Endothelial cell of umbilical vein (primary cell): ENCODE data around the gene PXYLP1. TPM values are rescaled to one million over a fixed set of nuclear protein-coding genes. Genes with fewer than 3 reads are reported as not detected.

Source experiments
- BruUV-seq: library from RNA; stranded (reverse); fragments of 400-500 nt; replicated peaks from 2 replicates; lab custom pipeline; 2021; lab: Mats Ljungman, UMichigan
- CTCF ChIA-PET: fragments of 300-600, 350-600 bp; sonication (Branson Sonifier 250); formaldehyde crosslinking; loops from one replicate; lab custom pipeline; 2021; ENCODE audit warnings: antibody characterized with exemption, inconsistent platforms; lab: Charles Lee
- POLR2A ChIA-PET: fragments of 300-600, 350-600 bp; sonication (Branson Sonifier 250); formaldehyde crosslinking; loops from one replicate; lab custom pipeline; 2021; ENCODE audit warnings: antibody characterized with exemption, inconsistent platforms; lab: Charles Lee
- DNase-seq: peaks from one replicate; pipeline ENCODE4 v3.0.0-alpha.2; 2011; ENCODE audit warnings: low read depth, low spot score
- FAIRE-seq: peaks from 2 replicates; lab custom pipeline; 2011; peaks lifted over from hg19 to GRCh38; lab: Jason Lieb, UNC
- H2AFZ ChIP-seq: 2 replicates; pipeline ENCODE4 v1.6.0; 2012; ENCODE audit warnings: low read depth, low read length, control low read depth, inconsistent platforms
- H3K27ac ChIP-seq: 2 replicates; pipeline ENCODE4 v1.5.1; 2011; ENCODE audit warnings: low read depth, mild to moderate bottlenecking, control low read depth, low read length, moderate library complexity; ENCODE audit not compliant: insufficient read depth
- H3K27me3 ChIP-seq, 2 experiments: 2 replicates each; pipeline versions ENCODE4 v1.6.0 to v1.6.1; 2011; ENCODE audit warnings: low read length in 2 of 2, mixed read lengths in 1 of 2; ENCODE audit not compliant: control insufficient read depth in 2 of 2, insufficient read depth in 2 of 2
- H3K36me3 ChIP-seq, 2 experiments: 2 replicates in 1 of 2; 3 replicates in 1 of 2; pipeline ENCODE4 v1.5.1; 2011; ENCODE audit warnings: low read length in 2 of 2, mild to moderate bottlenecking in 1 of 2, moderate library complexity in 1 of 2; ENCODE audit not compliant: control insufficient read depth in 2 of 2, insufficient read depth in 2 of 2; ENCODE audit errors: extremely low read depth in 1 of 2
- H3K4me1 ChIP-seq: 3 replicates; pipeline ENCODE4 v1.5.1; 2011; ENCODE audit warnings: mild to moderate bottlenecking, low read length; ENCODE audit not compliant: control insufficient read depth, insufficient read depth; ENCODE audit errors: extremely low read depth
- H3K4me2 ChIP-seq: 2 replicates; pipeline ENCODE4 v1.6.1; 2011; ENCODE audit warnings: low read length, control low read depth, mixed read lengths; ENCODE audit not compliant: insufficient read depth
- H3K4me3 ChIP-seq, 3 experiments: fragments of 200-600 bp in 1 of 3; sonication (generic), shearing (Covaris generic) in 1 of 3; replicated peaks in 1 of 3; 2 replicates each; pipeline ENCODE4 v1.5.1; 2011 to 2016; ENCODE audit warnings: control low read depth in 3 of 3, low read length in 3 of 3, mild to moderate bottlenecking in 2 of 3, inconsistent platforms in 1 of 3, low read depth in 1 of 3, moderate library complexity in 1 of 3; ENCODE audit not compliant: insufficient read depth in 1 of 3
- H3K79me2 ChIP-seq: 2 replicates; pipeline ENCODE4 v1.6.0; 2012; ENCODE audit warnings: low read length, inconsistent platforms; ENCODE audit not compliant: control insufficient read depth, insufficient read depth
- H3K9ac ChIP-seq: replicated peaks from 2 replicates; pipeline ENCODE3; 2011; ENCODE audit warnings: low read length, control low read depth; ENCODE audit not compliant: insufficient read depth; ENCODE audit errors: extremely low read depth
- H3K9me1 ChIP-seq: replicated peaks from 3 replicates; pipeline ENCODE4 v1.6.0; 2011; ENCODE audit warnings: mild to moderate bottlenecking, low read length; ENCODE audit not compliant: control insufficient read depth, insufficient read depth; ENCODE audit errors: extremely low read depth
- H3K9me3 ChIP-seq: replicated peaks from 2 replicates; pipeline ENCODE4 v1.5.1; 2012; ENCODE audit warnings: low read length, inconsistent platforms; ENCODE audit not compliant: control insufficient read depth, insufficient read depth
- H4K20me1 ChIP-seq: replicated peaks from 2 replicates; pipeline ENCODE3; 2011; ENCODE audit warnings: mild to moderate bottlenecking, low read length; ENCODE audit not compliant: control insufficient read depth, insufficient read depth; ENCODE audit errors: extremely low read depth
- EZH2 ChIP-seq: IDR thresholded peaks from 2 replicates; pipeline ENCODE4 v1.6.1; 2012; ENCODE audit warnings: borderline replicate concordance, low read depth, mild to moderate bottlenecking, moderate library complexity, low read length, inconsistent platforms; ENCODE audit not compliant: severe bottlenecking
- FOS ChIP-seq: IDR thresholded peaks from 2 replicates; pipeline ENCODE4 v1.6.1; 2011; ENCODE audit warnings: mild to moderate bottlenecking, low read length, moderate library complexity, borderline replicate concordance; ENCODE audit not compliant: insufficient read depth
- GATA2 ChIP-seq: IDR thresholded peaks from 2 replicates; pipeline ENCODE4 v1.7.0; 2011; ENCODE audit warnings: low read depth, mild to moderate bottlenecking, moderate library complexity, mixed read lengths, low read length; ENCODE audit not compliant: insufficient read length, insufficient read depth
- JUN ChIP-seq: IDR thresholded peaks from 2 replicates; pipeline ENCODE4 v1.6.1; 2011; ENCODE audit warnings: borderline replicate concordance, low read depth; ENCODE audit not compliant: insufficient read length, insufficient read depth
- MYC ChIP-seq: IDR thresholded peaks from one replicate; pipeline ENCODE4 v1.6.1; 2011; ENCODE audit warnings: mild to moderate bottlenecking, low read depth, low read length
- POLR2A ChIP-seq: IDR thresholded peaks from 2 replicates; pipeline ENCODE4 v1.6.1; 2012; ENCODE audit warnings: low read depth, mild to moderate bottlenecking, control low read depth, low read length
- POLR2AphosphoS5 ChIP-seq: IDR thresholded peaks from 2 replicates; pipeline ENCODE4 v1.6.1; 2012; ENCODE audit warnings: low read depth, mild to moderate bottlenecking, control low read depth, low read length, moderate library complexity; ENCODE audit not compliant: insufficient read depth
- dilution Hi-C: fragments of 300-500 bp; cut with MboI; formaldehyde crosslinking; loops from one replicate; pipeline ENCODE4 v1.15.0; 2019; ENCODE audit warnings: low sequenced_read_pairs; ENCODE audit not compliant: extremely low pct_ligation_motif_present
- intact Hi-C: fragments of 100-400 bp; cut with micrococcal nuclease; formaldehyde crosslinking; loops from one replicate; pipeline ENCODE4 v1.10.0; 2022
- polyA plus RNA-seq, 4 experiments: library from polyadenylated mRNA; depleted of rRNA in 3 of 4; stranded (reverse) in 3 of 4; unstranded in 1 of 4; fragments of >200 nt; gene quantifications; 2 replicates each; pipeline versions ENCODE4 v1.2.1 to v1.2.3, GENCODE V29; 2011 to 2012; ENCODE audit warnings: missing spikeins in 1 of 4
- total RNA-seq: library from RNA; stranded (reverse); gene quantifications from 2 replicates; pipeline ENCODE4 v1.2.3, GENCODE V29; 2021
- TF ChIP-seq, protein P1 (sequence below): IDR thresholded peaks from 2 replicates; pipeline ENCODE4 v1.6.1; 2011; ENCODE audit not compliant: insufficient read depth, insufficient read length
- TF ChIP-seq, protein P2 (sequence below), 2 donors: IDR thresholded peaks; 1 replicate in 1 of 2; 2 replicates in 1 of 2; pipeline ENCODE4 v1.5.1; 2011; ENCODE audit warnings: low read length in 2 of 2, mild to moderate bottlenecking in 2 of 2, moderate library complexity in 2 of 2, control low read depth in 1 of 2, inconsistent platforms in 1 of 2, low read depth in 1 of 2; ENCODE audit not compliant: insufficient read depth in 1 of 2; ENCODE audit errors: extremely low read depth in 1 of 2

Gene PXYLP1
- total and polyA plus RNA-seq, 2 donors (not counting 3 experiments of a cell fraction or from before 2014, with no cell fraction given), result 0.84 to 1.7 TPM

DNA sequence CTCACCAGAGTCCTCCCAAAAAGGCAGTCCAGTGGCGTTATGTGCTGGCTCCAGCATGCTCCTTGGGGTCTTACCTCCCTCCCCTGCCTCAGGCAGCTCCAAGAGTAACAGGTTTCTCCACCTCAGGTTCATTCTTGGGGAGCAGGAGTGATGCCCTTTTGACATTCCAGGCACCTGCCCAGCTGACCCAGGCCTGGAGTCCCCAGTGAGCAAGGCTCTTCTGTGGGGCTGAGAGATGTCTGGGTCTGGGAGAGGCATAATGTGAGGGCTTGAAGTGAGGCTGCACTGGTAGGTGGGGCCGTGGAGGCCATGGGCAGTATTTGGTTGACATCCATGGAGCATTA is 15.3 kb downstream of the PXYLP1 start:
- Histone ChIP-seq H3K27ac (no peak overlapping the region), H3K27me3 (no peaks in the 10 kb centered on the region), H3K9ac (no peak overlapping the region), H3K9me3 (no peaks in the 10 kb centered on the region), H3K4me1 (no peaks in the 10 kb centered on the region), H4K20me1 (no peaks in the 10 kb centered on the region), H2AFZ (no peak overlapping the region), H3K4me2 (no peak overlapping the region), H3K9me1 (no peaks in the 10 kb centered on the region), H3K79me2 (no peaks in the 10 kb centered on the region), H3K4me3 (no peak overlapping the region), H3K36me3 (no peaks in the 10 kb centered on the region)
- ChIA-PET POLR2A (no interaction called here), CTCF (interaction anchor here (1.2 to 2.1 kb wide), 2 partner anchors 15 kb away, joined by 5 to 11 read pairs; partner anchors contain the start of gene PXYLP1)
- no peak for TF ChIP-seq POLR2AphosphoS5
- TF ChIP-seq, protein P1, sequence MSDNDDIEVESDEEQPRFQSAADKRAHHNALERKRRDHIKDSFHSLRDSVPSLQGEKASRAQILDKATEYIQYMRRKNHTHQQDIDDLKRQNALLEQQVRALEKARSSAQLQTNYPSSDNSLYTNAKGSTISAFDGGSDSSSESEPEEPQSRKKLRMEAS, result no peak
- TF ChIP-seq, protein P2, sequence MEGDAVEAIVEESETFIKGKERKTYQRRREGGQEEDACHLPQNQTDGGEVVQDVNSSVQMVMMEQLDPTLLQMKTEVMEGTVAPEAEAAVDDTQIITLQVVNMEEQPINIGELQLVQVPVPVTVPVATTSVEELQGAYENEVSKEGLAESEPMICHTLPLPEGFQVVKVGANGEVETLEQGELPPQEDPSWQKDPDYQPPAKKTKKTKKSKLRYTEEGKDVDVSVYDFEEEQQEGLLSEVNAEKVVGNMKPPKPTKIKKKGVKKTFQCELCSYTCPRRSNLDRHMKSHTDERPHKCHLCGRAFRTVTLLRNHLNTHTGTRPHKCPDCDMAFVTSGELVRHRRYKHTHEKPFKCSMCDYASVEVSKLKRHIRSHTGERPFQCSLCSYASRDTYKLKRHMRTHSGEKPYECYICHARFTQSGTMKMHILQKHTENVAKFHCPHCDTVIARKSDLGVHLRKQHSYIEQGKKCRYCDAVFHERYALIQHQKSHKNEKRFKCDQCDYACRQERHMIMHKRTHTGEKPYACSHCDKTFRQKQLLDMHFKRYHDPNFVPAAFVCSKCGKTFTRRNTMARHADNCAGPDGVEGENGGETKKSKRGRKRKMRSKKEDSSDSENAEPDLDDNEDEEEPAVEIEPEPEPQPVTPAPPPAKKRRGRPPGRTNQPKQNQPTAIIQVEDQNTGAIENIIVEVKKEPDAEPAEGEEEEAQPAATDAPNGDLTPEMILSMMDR (IDR thresholded peaks at IDR 0.05; ENCODE audit: extremely low read depth in 1 of 2, insufficient read depth in 1 of 2, low read depth in 1 of 2, low read length in 2 of 2), result no peak
- TF ChIP-seq EZH2, result no peak
- TF ChIP-seq GATA2, result no peak
- no peak for TF ChIP-seq FOS
- TF ChIP-seq MYC, result no peak
- no peak for TF ChIP-seq JUN
- no peak for TF ChIP-seq POLR2A
- no peak for DNase-seq
- no TSS peak for BruUV-seq
- FAIRE-seq, result no peak
- dilution Hi-C loops, result no loop called here
- intact Hi-C loops, result no loop called here
